Measurements from ENCODE around the gene ADRA1B.

The ADRA1B gene

GRCh38 chr5:160018945-160019625, 102.8 kb downstream of the ADRA1B start:
- no peak for DNase-seq (ENCODE audit: low spot score)

DNA sequence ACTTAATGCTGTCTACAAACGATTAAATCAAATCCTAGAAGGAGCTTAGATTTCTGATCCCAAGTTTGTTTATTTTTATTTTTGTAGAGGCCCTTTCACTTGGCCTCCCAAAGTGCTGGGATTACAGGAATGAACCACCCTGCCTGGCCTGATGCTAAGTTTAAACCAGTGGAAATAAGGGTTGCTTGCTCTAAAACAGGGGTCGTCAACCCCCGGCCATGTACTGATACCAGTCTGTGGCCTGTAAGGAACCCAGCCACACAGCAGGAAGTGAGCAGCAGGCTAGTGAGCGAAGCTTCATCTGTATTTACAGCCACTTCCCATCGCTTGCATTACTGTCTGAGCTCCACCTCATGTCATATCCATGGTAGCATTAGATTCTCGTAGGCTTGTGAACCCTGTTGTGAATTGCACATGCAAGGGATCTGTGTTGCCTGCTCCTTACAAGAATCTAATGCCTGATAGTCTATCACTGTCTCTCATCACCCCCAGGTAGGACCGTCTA, 104.0 kb downstream of the ADRA1B start:
- DNase-seq (ENCODE audit: low spot score), result no peak

DNA sequence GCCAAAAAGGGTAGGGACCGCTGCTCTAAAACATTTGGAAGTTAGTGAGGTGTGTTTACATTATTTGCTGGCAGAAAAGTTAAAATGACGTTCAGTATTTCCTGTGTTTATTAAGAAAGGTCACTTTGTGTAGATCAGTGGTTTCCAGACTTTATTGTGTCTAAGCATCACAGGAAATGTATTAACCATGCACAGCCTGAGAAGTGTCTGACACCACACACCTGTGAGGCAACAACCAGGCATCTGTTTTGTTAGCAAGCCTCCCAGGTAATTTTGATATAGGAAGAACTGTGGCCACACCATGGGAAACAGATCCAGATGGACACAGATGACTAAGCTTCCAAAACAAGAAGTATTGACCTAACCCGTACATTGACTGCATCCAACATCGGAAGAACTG, 104.7 kb downstream of the ADRA1B start:
- DNase-seq (ENCODE audit: low spot score), result no peak

- DNase-seq (ENCODE audit: low spot score), result peak; percentile 82
These were observed 105.7 kb downstream of the ADRA1B start for GRCh38 chr5:160021831-160022446.
